Skeletal muscle satellite cell (primary cell): ENCODE results near the gene KCNJ10.

Experiments used
- H3K27me3 ChIP-seq: 2 replicates; pipeline ENCODE4 v1.7.0; 2013; ENCODE audit warnings: low read length; ENCODE audit not compliant: control insufficient read depth, insufficient read depth
- H3K36me3 ChIP-seq: 2 replicates; pipeline ENCODE4 v1.7.0; 2013; ENCODE audit warnings: mild to moderate bottlenecking, control low read depth, low read length; ENCODE audit not compliant: insufficient read depth
- H3K4me1 ChIP-seq: 2 replicates; pipeline ENCODE4 v1.7.0; 2013; ENCODE audit warnings: low read length; ENCODE audit not compliant: control insufficient read depth, insufficient read depth
- H3K4me2 ChIP-seq: 2 replicates; pipeline ENCODE4 v1.7.0; 2013; ENCODE audit warnings: mild to moderate bottlenecking, low read length
- H3K4me3 ChIP-seq: 2 replicates; pipeline ENCODE4 v1.7.0; 2013; ENCODE audit warnings: low read length
- H3K9ac ChIP-seq: 2 replicates; pipeline ENCODE4 v1.7.0; 2013; ENCODE audit warnings: mild to moderate bottlenecking, low read depth, low read length, moderate library complexity
- H3K9me3 ChIP-seq: replicated peaks from 2 replicates; pipeline ENCODE4 v1.7.0; 2013; ENCODE audit warnings: mild to moderate bottlenecking, control low read depth, low read length

The KCNJ10 gene

DNA sequence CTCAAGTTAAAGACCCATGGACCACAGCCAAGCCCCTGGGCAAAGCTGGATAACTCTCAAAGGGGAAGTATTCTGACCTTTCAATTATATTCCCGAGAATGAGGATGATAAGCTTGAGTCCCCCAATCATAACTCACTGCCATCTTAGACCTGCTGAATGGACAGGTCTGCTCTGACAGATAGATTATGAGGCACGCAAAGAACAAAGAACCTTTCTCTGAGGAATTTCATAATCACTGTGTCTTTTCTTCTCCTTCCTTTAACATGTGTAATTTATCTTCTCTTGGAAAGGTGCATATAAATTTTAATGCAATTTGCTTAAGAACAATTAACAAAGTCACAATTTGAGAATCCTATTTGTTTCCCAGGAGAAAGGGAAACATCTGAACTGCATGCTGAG lies 60.2 kb downstream of the KCNJ10 start:
- Histone ChIP-seq H3K4me1 (no peaks in the 10 kb centered on the region), H3K4me2 (no peak overlapping the region), H3K4me3 (no peak overlapping the region), H3K36me3 (no peaks in the 10 kb centered on the region), H3K27me3 (peaks cover 22% of the 10 kb centered on the region), H3K9me3 (no peaks in the 10 kb centered on the region), H3K9ac (no peak overlapping the region)

DNA sequence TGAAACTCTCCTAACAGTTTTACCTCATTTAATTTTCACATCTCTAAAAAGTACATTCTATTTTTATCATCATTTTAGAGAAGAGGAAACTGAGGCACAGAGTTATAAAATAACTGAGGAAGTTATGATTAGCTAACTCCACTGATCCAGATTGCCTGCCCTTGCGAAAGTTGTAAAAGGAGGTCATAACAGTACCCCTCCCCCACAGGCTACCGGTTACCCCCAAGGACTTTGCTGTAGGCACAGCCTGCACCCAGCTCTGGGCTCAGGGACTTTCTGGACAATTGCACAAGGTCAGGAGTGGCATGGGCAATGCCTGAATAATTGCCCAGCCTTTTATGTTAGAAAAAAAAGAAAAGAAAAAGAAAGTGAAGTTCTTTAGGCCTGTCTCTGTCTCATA lies 60.9 kb downstream of the KCNJ10 start:
- H3K27me3 ChIP-seq = peaks cover 22% of the 10 kb centered on the region
- no peak overlapping the region for H3K4me3 ChIP-seq
- no peak overlapping the region for H3K4me2 ChIP-seq
- H3K36me3 ChIP-seq = no peaks in the 10 kb centered on the region
- H3K9ac ChIP-seq = no peak overlapping the region
- H3K4me1 ChIP-seq = no peaks in the 10 kb centered on the region
- H3K9me3 ChIP-seq = no peaks in the 10 kb centered on the region

DNA sequence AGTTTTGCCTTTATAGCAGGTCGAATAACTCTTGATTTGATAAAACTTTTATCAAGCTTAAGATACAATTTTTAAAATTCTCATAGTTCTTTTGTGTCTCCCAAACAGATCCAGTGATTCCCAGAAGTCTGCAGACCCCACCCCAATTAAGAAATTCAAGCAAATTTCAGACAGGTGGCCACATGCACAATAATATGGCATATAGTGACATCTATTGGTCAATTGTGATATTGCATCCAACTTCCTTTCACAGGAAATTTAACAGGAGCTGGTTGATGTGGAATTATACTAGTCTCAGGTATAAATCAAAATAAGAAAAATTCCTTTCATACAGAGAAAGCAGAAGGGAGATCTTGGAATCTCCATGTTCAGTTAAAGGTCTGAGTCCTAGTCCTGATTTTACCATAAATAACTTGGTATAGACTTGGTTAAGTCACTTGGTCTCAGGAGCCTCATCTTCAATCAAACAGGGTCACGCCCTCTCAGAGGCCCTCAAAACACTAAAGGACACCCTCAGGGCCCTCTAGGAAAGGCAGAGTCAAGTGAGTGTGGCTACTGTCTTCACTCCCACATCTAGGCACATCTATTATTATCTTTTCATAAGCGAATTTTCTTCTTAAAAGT lies 62.3 kb downstream of the KCNJ10 start:
- Histone ChIP-seq H3K36me3 (no peaks in the 10 kb centered on the region), H3K4me3 (no peak overlapping the region), H3K9ac (no peak overlapping the region), H3K4me1 (no peaks in the 10 kb centered on the region), H3K27me3 (peaks cover 22% of the 10 kb centered on the region), H3K9me3 (no peaks in the 10 kb centered on the region), H3K4me2 (no peak overlapping the region)

DNA sequence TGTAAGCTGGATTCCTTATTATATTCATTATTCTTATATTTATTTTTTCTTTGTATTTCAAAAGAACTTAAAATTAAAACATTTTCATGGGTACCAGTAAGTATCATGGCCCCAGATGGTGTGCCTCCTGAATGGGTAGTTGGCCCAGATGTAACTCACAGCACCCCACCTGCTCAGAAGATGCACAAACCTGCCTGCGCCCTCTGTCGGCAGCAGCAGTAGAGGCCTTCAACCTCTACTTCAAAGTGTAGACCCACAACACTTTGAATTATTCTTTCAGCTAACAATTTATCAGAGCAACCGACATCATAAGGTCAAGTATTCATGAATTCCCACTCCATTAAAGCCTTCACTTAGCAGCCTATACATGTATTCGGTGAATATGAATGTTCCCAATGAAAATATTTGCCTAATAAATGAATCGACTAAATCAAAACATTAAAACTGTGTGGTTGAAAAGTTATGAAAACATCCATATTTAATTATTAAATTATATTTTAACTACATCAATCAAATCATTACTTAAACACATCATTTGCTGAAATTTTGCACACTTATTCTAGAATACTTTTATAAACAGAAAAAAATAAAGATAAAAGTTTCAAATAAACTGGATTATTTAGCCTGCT lies 63.5 kb downstream of the KCNJ10 start:
- Histone ChIP-seq H3K4me2 (no peak overlapping the region), H3K36me3 (no peaks in the 10 kb centered on the region), H3K9ac (no peak overlapping the region), H3K4me1 (no peaks in the 10 kb centered on the region), H3K9me3 (no peaks in the 10 kb centered on the region), H3K4me3 (no peak overlapping the region), H3K27me3 (peaks cover 22% of the 10 kb centered on the region)

DNA sequence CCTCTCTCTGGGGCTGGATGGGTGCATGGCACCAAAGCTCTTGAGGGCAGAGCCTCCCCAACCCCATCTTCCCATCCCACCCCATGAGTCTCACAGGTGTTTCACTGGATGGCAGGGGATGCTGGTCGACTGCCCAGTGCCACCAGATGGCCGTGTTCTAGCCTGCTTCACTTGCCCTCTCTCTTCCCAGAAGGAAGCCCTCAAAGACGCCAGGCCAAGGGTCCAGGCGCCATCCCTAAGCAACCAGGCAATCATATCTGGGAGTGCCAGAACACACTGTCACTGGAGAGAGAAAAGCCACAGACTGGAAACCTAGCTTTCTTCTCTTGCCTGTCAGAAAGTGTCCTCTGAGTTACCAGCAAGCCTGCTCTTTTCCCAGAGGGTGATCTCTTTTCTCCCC lies 64.9 kb downstream of the KCNJ10 start:
- Histone ChIP-seq H3K4me1 (no peaks in the 10 kb centered on the region), H3K4me2 (no peak overlapping the region), H3K9ac (no peak overlapping the region), H3K27me3 (peaks cover 12% of the 10 kb centered on the region), H3K9me3 (no peaks in the 10 kb centered on the region), H3K36me3 (no peaks in the 10 kb centered on the region), H3K4me3 (no peak overlapping the region)

DNA sequence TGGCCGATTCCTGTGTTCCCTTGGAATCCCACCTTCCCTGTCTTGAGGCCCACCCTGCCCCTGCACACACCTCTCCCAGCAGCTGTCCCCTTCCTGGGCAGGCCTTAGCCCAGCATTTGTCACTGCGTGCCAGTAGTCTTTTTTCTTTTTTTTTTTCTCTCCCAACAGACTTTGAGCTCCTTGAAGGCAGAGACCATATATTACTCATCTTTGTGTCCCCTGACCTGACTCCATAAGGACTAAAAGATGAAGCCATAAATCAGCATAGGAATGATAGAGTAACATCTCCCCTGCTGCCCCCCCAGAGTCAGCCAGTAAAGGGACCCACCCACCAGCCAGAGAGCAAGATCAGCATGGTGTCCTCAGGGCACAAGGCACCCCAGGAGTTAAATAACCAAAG lies 65.5 kb downstream of the KCNJ10 start:
- Histone ChIP-seq H3K9ac (no peak overlapping the region), H3K4me2 (no peak overlapping the region), H3K36me3 (no peaks in the 10 kb centered on the region), H3K27me3 (peaks cover 7% of the 10 kb centered on the region), H3K4me3 (no peak overlapping the region), H3K9me3 (no peaks in the 10 kb centered on the region), H3K4me1 (peaks cover 1% of the 10 kb centered on the region)

DNA sequence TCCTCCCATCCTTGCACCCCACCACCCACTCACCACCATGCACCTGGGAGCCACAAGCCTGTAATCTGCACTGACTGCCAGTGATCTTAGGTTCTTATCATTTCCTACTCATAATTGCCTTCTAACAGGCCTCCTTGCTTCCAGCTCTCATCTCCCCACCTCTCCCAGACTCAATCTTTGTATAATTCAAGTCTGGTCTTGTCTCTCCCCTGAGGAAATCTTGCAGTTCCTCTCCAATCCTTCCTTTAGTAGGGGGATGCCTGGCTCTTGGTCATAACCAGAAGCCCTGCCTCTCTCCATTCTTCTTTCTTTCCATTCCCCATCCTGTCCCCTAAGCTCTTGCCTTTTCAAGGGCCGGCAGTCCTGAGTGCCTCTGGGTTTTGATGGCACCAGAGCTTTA lies 66.0 kb downstream of the KCNJ10 start:
- no peak overlapping the region for H3K4me2 ChIP-seq
- H3K4me1 ChIP-seq = peaks cover 6% of the 10 kb centered on the region
- H3K9me3 ChIP-seq = no peaks in the 10 kb centered on the region
- H3K36me3 ChIP-seq = no peaks in the 10 kb centered on the region
- H3K4me3 ChIP-seq = no peak overlapping the region
- H3K27me3 ChIP-seq = peaks cover 3% of the 10 kb centered on the region
- no peak overlapping the region for H3K9ac ChIP-seq

DNA sequence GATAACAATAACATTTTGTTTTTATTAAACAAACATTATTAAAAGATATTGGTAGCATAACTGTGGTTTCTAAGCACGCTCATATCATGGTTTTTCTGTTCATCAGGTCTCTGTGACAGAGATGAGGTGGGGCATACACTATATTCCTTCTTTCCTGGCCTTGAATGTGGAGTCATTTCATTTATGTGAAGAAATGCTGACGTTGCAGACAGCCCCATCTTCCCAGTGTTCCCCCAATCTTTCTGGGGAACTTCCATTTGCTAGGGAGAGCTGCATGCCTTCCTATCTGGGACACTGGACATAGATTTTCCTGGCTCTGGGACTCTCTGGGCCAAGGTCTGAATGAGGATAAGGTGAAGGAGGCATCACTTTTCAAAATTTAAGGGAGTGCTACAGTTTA lies 68.5 kb downstream of the KCNJ10 start:
- Histone ChIP-seq H3K27me3 (no peaks in the 10 kb centered on the region), H3K4me1 (peaks cover 8% of the 10 kb centered on the region), H3K36me3 (no peaks in the 10 kb centered on the region), H3K9me3 (no peaks in the 10 kb centered on the region), H3K4me3 (no peak overlapping the region), H3K9ac (no peak overlapping the region), H3K4me2 (no peak overlapping the region)

DNA sequence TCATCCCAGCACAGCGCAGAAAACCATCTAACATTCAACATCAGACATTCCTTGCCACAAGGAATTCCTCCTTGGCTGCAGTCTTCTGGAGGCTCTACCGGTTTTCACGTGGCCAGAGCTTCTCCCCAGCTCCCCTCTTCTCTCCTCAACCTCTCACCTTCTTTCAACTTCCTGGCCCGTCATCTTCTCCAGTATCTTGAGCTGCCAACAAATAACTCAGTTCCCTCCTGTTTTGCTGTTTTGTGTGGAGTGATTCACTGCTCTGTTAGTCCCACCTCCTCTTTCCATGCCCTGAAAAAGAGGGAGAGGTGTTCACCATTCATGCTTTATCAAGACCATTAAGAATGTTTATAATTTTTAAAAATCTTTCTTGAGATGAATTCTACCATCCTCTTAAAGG lies 70.8 kb downstream of the KCNJ10 start:
- Histone ChIP-seq H3K9ac (no peak overlapping the region), H3K27me3 (no peaks in the 10 kb centered on the region), H3K4me1 (peaks cover 17% of the 10 kb centered on the region), H3K36me3 (no peaks in the 10 kb centered on the region), H3K4me2 (no peak overlapping the region), H3K9me3 (no peaks in the 10 kb centered on the region), H3K4me3 (no peak overlapping the region)

DNA sequence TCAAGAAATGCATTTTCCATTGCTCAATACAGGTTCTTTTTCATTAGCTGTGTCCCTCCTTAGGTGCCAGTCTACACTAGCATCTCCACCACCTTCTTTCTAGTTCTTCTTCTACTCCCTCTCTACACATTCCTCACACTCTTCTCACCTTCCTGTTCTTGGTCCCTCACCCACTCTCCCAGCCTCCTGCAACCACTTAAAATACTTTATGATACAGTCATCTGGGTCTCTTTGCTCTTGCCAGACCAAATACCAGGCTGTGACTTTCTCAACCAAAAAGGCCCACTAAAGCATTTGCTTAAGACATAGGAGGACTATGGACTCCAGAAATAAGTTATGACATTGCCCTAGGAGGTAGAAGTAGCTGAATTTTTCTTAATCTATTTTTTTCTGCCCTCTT lies 73.3 kb downstream of the KCNJ10 start:
- H3K4me2 ChIP-seq = peak overlapping the region; percentile 41

DNA sequence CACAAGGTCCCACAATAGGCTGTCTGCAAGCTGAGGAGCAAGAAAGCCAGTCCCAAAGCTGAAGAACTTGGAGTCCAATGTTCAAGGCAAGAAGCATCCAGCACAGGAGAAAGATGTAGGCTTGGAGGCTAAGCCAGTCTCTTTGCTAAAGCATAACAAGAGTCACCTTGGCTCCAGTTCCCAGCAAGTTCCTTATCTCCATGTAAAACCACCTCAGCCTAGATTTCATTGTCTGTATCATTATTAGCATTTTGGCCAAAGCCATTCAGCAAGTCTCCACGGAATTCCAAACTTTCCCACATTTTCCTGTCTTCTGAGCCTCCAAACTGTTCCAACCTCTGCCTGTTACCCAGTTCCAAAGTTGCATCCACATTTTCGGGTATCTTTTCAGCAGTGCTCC lies 75.1 kb downstream of the KCNJ10 start:
- no peaks in the 10 kb centered on the region for H3K36me3 ChIP-seq
- H3K9ac ChIP-seq = no peak overlapping the region
- no peaks in the 10 kb centered on the region for H3K9me3 ChIP-seq
- no peak overlapping the region for H3K4me2 ChIP-seq
- H3K4me3 ChIP-seq = no peak overlapping the region
- H3K4me1 ChIP-seq = peaks cover 17% of the 10 kb centered on the region
- H3K27me3 ChIP-seq = no peaks in the 10 kb centered on the region

More for the DNA sequence above, 73.3 kb downstream of the KCNJ10 start:
- no peak overlapping the region for H3K4me3 ChIP-seq
- H3K4me1 ChIP-seq = peaks cover 17% of the 10 kb centered on the region
- no peaks in the 10 kb centered on the region for H3K27me3 ChIP-seq
- H3K9me3 ChIP-seq = no peaks in the 10 kb centered on the region
- no peaks in the 10 kb centered on the region for H3K36me3 ChIP-seq
- no peak overlapping the region for H3K9ac ChIP-seq

DNA sequence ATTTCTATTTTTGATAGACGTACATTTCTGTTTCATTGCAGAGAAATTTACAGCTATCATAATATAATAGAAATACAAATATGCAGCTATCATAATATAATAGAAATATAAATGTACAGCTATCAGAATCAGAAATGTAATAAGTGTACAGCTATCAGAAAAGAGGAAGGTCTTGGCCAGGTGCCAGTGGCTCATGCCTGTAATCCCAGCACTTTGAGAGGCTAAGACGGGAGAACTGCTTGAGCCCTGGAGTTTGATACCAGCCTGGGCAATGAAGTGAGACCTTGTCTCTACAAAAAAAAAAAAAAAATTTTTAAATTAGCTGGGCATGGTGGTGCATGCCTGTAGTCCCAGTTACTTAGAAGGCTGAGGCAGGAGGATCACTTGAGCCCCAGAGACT lies 76.0 kb downstream of the KCNJ10 start:
- Histone ChIP-seq H3K4me2 (no peak overlapping the region), H3K4me1 (peaks cover 10% of the 10 kb centered on the region), H3K36me3 (no peaks in the 10 kb centered on the region), H3K9me3 (no peaks in the 10 kb centered on the region), H3K9ac (no peak overlapping the region), H3K27me3 (no peaks in the 10 kb centered on the region), H3K4me3 (no peak overlapping the region)
